Retinal pigment epithelial cell (primary cell): ENCODE data around the gene TMSB15B.
"Not testable (repeated sequence)": the region's sequence is repeated elsewhere in the genome, so short reads cannot be mapped to it uniquely, and the experiment has no call there.

Source experiments
- DNase-seq: peaks from one replicate; pipeline ENCODE4 v3.0.0-alpha.2; 2010; ENCODE audit warnings: low read depth
- H3K4me3 ChIP-seq: 2 replicates; pipeline ENCODE4 v1.5.1; 2011; ENCODE audit warnings: mild to moderate bottlenecking, low read length, control low read depth, moderate library complexity
- CTCF ChIP-seq: conservative IDR thresholded peaks from 2 replicates; pipeline ENCODE4 v1.5.1; 2011; ENCODE audit warnings: low read depth, low read length, control low read depth, inconsistent platforms

TMSB15B gene

GRCh38 chrX:103927633-103928032, 34.8 kb upstream of the TMSB15B start:
- DNase-seq: no peak
- no peak overlapping the region for H3K4me3 ChIP-seq
- TF ChIP-seq CTCF: no peak

GRCh38 chrX:103932133-103932532, 30.3 kb upstream of the TMSB15B start:
- no peak for TF ChIP-seq CTCF
- no peak for DNase-seq
- H3K4me3 ChIP-seq: no peak overlapping the region

- not testable (repeated sequence) for H3K4me3 ChIP-seq, DNase-seq
Observed at GRCh38 chrX:103940257-103940656, 22.2 kb upstream of the TMSB15B start.

GRCh38 chrX:103941201-103941975, 21.0 kb upstream of the TMSB15B start:
- DNase-seq: peak; percentile 12
- TF ChIP-seq CTCF: peak; percentile 46

GRCh38 chrX:103949506-103949905, 12.9 kb upstream of the TMSB15B start:
- TF ChIP-seq CTCF: no peak
- no peak overlapping the region for H3K4me3 ChIP-seq
- DNase-seq: no peak

More at GRCh38 chrX:103941201-103941975, 21.0 kb upstream of the TMSB15B start:
- no peak overlapping the region for H3K4me3 ChIP-seq

- no peak for DNase-seq
- TF ChIP-seq CTCF: no peak
- H3K4me3 ChIP-seq: no peak overlapping the region
Observed at GRCh38 chrX:103953353-103953752, 9.1 kb upstream of the TMSB15B start.

GRCh38 chrX:103954259-103954658, 8.2 kb upstream of the TMSB15B start:
- DNase-seq: no peak
- TF ChIP-seq CTCF: no peak
- H3K4me3 ChIP-seq: no peak overlapping the region

GRCh38 chrX:103960599-103960998, 1.8 kb upstream of the TMSB15B start:
- DNase-seq: not testable (repeated sequence)

GRCh38 chrX:103983508-103983907, 21.1 kb downstream of the TMSB15B start:
- DNase-seq, H3K4me3 ChIP-seq: not testable (repeated sequence)

More at GRCh38 chrX:103960599-103960998, 1.8 kb upstream of the TMSB15B start:
- not testable (repeated sequence) for H3K4me3 ChIP-seq
